ENCODE measurements around the gene NAT10.

Gene NAT10

GRCh38 chr11:34150494-34151151 is 45.2 kb downstream of the NAT10 start:
- no peak for DNase-seq (ENCODE audit: low spot score)

- no peak for DNase-seq (ENCODE audit: low spot score)
Measured at GRCh38 chr11:34151166-34151565, 45.7 kb downstream of the NAT10 start.

- DNase-seq (ENCODE audit: low spot score), result no peak
Measured at GRCh38 chr11:34151916-34152845, 46.8 kb downstream of the NAT10 start.

- no peak for DNase-seq (ENCODE audit: low spot score)
Measured at GRCh38 chr11:34154059-34154875, 48.8 kb downstream of the NAT10 start.

GRCh38 chr11:34155057-34155756 is 49.8 kb downstream of the NAT10 start:
- no peak for DNase-seq (ENCODE audit: low spot score)

- no peak for DNase-seq (ENCODE audit: low spot score)
Measured at GRCh38 chr11:34155757-34156062, 50.3 kb downstream of the NAT10 start.

- DNase-seq (ENCODE audit: low spot score), result no peak
Measured at GRCh38 chr11:34157163-34157562, 51.7 kb downstream of the NAT10 start.

GRCh38 chr11:34158661-34159060 is 53.2 kb downstream of the NAT10 start:
- no peak for DNase-seq (ENCODE audit: low spot score)

GRCh38 chr11:34160049-34160721 is 54.8 kb downstream of the NAT10 start:
- no peak for DNase-seq (ENCODE audit: low spot score)

GRCh38 chr11:34160791-34161190 is 55.4 kb downstream of the NAT10 start:
- no peak for DNase-seq (ENCODE audit: low spot score)

GRCh38 chr11:34161361-34161760 is 55.9 kb downstream of the NAT10 start:
- no peak for DNase-seq (ENCODE audit: low spot score)

- peak; percentile 16 for DNase-seq (ENCODE audit: low spot score)
Measured at GRCh38 chr11:34161812-34162492, 56.5 kb downstream of the NAT10 start.

GRCh38 chr11:34162493-34162820 is 57.0 kb downstream of the NAT10 start:
- no peak for DNase-seq (ENCODE audit: low spot score)

- DNase-seq (ENCODE audit: low spot score), result no peak
Measured at GRCh38 chr11:34162856-34163255, 57.4 kb downstream of the NAT10 start.

GRCh38 chr11:34165121-34165520 is 59.7 kb downstream of the NAT10 start:
- no peak for DNase-seq (ENCODE audit: low spot score)

GRCh38 chr11:34165786-34166555 is 60.5 kb downstream of the NAT10 start:
- no peak for DNase-seq (ENCODE audit: low spot score)

- no peak for DNase-seq (ENCODE audit: low spot score)
Measured at GRCh38 chr11:34166806-34167740, 61.6 kb downstream of the NAT10 start.

GRCh38 chr11:34167961-34168360 is 62.5 kb downstream of the NAT10 start:
- DNase-seq (ENCODE audit: low spot score), result no peak
